Bronchial epithelial cell (primary cell): ENCODE results near the gene OGFOD3. TPM values are rescaled to one million over a fixed set of nuclear protein-coding genes. Genes with fewer than 3 reads are reported as not detected.

Source experiments
- DNase-seq: peaks from one replicate; pipeline ENCODE4 v3.0.0-alpha.2; 2010; ENCODE audit warnings: low read depth
- FAIRE-seq: peaks from 2 replicates; lab custom pipeline; 2011; peaks lifted over from hg19 to GRCh38; lab: Jason Lieb, UNC
- H3K27me3 ChIP-seq: 2 replicates; pipeline ENCODE4 v1.5.1; 2011; ENCODE audit warnings: low read length; ENCODE audit not compliant: control insufficient read depth, insufficient read depth
- H3K36me3 ChIP-seq: 2 replicates; pipeline ENCODE4 v1.5.1; 2011; ENCODE audit warnings: low read length; ENCODE audit not compliant: control insufficient read depth, insufficient read depth
- H3K4me3 ChIP-seq: 2 replicates; pipeline ENCODE4 v1.5.1; 2011; ENCODE audit warnings: mild to moderate bottlenecking, low read depth, low read length, control low read depth
- CTCF ChIP-seq: IDR thresholded peaks from 2 replicates; pipeline ENCODE4 v1.5.1; 2011; ENCODE audit warnings: mild to moderate bottlenecking, moderate library complexity, low read length, control low read depth, inconsistent platforms; ENCODE audit not compliant: insufficient read depth, severe bottlenecking
- total RNA-seq: library from RNA; depleted of rRNA; stranded (reverse); fragments of >200 nt; gene quantifications from 2 replicates; pipeline ENCODE4 v1.2.1, GENCODE V29; 2014

The OGFOD3 gene
- total RNA-seq, 1 donor from 2014 or later = 25.0 TPM

- Histone ChIP-seq H3K36me3 (peaks cover 9% of the 10 kb centered on the region), H3K4me3 (no peak overlapping the region), H3K27me3 (no peaks in the 10 kb centered on the region)
- DNase-seq (no peak), FAIRE-seq (no peak)
- no peak for TF ChIP-seq CTCF
Observed at GRCh38 chr17:82444284-82444893, 26.0 kb upstream of the OGFOD3 start.

GRCh38 chr17:82443465-82444283 lies 25.3 kb upstream of the OGFOD3 start:
- H3K4me3 ChIP-seq = no peak overlapping the region
- DNase-seq (no peak), FAIRE-seq (peak; percentile 40)
- H3K36me3 ChIP-seq = peaks cover 9% of the 10 kb centered on the region
- TF ChIP-seq CTCF = no peak
- H3K27me3 ChIP-seq = no peaks in the 10 kb centered on the region

- no peak for DNase-seq
- H3K36me3 ChIP-seq = peaks cover 9% of the 10 kb centered on the region
- FAIRE-seq = no peak
Observed at GRCh38 chr17:82442643-82443464, 24.5 kb upstream of the OGFOD3 start.

GRCh38 chr17:82441691-82442487 lies 23.5 kb upstream of the OGFOD3 start:
- Histone ChIP-seq H3K36me3 (peaks cover 8% of the 10 kb centered on the region), H3K4me3 (no peak overlapping the region), H3K27me3 (no peaks in the 10 kb centered on the region)
- no peak for TF ChIP-seq CTCF
- FAIRE-seq = peak; percentile 47
- DNase-seq = no peak

More at GRCh38 chr17:82442643-82443464, 24.5 kb upstream of the OGFOD3 start:
- TF ChIP-seq CTCF = no peak
- no peak overlapping the region for H3K4me3 ChIP-seq
- no peaks in the 10 kb centered on the region for H3K27me3 ChIP-seq

GRCh38 chr17:82440991-82441627 lies 22.7 kb upstream of the OGFOD3 start:
- Histone ChIP-seq H3K36me3 (peaks cover 10% of the 10 kb centered on the region), H3K4me3 (no peak overlapping the region)

More at GRCh38 chr17:82440991-82441627, 22.7 kb upstream of the OGFOD3 start:
- TF ChIP-seq CTCF = no peak
- no peak for DNase-seq
- no peaks in the 10 kb centered on the region for H3K27me3 ChIP-seq
- FAIRE-seq = no peak
